Measurements from ENCODE around the gene MZT2A.

DNA sequence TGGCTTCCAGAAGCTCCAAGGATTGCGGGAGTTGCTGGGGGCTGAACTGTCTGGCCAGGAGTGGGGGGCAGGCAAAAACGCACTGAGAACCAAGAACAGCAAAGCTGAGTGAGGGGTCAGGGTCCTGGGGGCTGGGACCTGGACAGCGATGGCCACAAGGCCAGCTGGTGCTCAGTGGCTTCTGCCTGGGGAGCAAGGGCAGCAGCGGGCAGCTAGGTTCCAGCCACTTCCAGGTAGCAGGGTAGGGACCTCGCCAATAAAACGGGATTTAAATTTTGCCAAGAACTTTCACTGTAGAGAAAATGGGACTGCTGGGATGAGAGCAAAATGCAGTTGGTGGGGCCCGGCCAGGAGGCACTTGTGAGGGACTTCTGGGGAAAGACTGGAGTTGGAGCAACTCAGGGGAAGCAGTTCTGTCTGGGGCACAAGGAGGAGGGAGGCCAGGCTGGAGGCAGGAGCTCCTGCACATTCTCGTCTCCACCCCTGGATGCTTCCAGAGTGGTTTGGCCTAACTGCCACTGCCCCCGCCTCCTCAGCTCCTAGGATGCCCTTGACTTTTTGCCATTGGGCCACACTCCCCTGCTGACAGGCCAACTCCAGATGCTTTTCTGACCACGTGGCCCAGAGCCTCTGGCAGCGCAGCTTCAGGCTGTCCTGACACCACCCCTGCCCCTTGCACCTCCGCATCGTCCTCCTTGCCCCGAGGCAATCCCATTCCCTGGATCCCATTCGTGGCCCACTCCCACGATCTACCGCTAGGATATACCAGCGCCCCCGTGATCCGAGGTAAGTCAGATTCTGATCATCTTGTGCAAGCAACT is 30.0 kb upstream of the MZT2A start:
- TF ChIP-seq SIN3A (IDR thresholded peaks at IDR 0.05; ENCODE audit: borderline replicate concordance, insufficient read depth, low read length) (no peak), POLR2AphosphoS5 (IDR thresholded peaks at IDR 0.05; ENCODE audit: low read depth, low read length) (no peak), TAF1 (IDR thresholded peaks at IDR 0.05; ENCODE audit: borderline replicate concordance, insufficient read depth, low read length) (no peak), FOXP2 (optimal IDR thresholded peaks at IDR 0.05; ENCODE audit: borderline replicate concordance, extremely low read depth, extremely low read length, insufficient read depth) (no peak)
- TF ChIP-seq, protein P1, sequence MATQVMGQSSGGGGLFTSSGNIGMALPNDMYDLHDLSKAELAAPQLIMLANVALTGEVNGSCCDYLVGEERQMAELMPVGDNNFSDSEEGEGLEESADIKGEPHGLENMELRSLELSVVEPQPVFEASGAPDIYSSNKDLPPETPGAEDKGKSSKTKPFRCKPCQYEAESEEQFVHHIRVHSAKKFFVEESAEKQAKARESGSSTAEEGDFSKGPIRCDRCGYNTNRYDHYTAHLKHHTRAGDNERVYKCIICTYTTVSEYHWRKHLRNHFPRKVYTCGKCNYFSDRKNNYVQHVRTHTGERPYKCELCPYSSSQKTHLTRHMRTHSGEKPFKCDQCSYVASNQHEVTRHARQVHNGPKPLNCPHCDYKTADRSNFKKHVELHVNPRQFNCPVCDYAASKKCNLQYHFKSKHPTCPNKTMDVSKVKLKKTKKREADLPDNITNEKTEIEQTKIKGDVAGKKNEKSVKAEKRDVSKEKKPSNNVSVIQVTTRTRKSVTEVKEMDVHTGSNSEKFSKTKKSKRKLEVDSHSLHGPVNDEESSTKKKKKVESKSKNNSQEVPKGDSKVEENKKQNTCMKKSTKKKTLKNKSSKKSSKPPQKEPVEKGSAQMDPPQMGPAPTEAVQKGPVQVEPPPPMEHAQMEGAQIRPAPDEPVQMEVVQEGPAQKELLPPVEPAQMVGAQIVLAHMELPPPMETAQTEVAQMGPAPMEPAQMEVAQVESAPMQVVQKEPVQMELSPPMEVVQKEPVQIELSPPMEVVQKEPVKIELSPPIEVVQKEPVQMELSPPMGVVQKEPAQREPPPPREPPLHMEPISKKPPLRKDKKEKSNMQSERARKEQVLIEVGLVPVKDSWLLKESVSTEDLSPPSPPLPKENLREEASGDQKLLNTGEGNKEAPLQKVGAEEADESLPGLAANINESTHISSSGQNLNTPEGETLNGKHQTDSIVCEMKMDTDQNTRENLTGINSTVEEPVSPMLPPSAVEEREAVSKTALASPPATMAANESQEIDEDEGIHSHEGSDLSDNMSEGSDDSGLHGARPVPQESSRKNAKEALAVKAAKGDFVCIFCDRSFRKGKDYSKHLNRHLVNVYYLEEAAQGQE (IDR thresholded peaks at IDR 0.05; ENCODE audit: insufficient read depth in 1 of 2, low read depth in 2 of 2, low read length in 2 of 2) = no peak

Data from PFSK-1 (cell line).